HL-60 (cell line): ENCODE results near the gene TRIM3.

ENCODE experiments used
- CTCF ChIP-seq: IDR thresholded peaks from one replicate; pipeline ENCODE4 v1.5.1; 2011; ENCODE audit warnings: low read length, control low read depth, inconsistent platforms; ENCODE audit not compliant: insufficient read depth
- POLR2AphosphoS5 ChIP-seq: IDR thresholded peaks from 2 replicates; pipeline ENCODE4 v1.6.1; 2012; ENCODE audit warnings: low read depth

GRCh38 chr11:6474806-6475500 is 1.2 kb upstream of the TRIM3 start:
- TF ChIP-seq CTCF (no peak), POLR2AphosphoS5 (no peak)
